Measurements from ENCODE around the gene FERMT2. TPM values are rescaled to one million over a fixed set of nuclear protein-coding genes. Genes with fewer than 3 reads are reported as not detected.
"Not testable (repeated sequence)": the region's sequence is repeated elsewhere in the genome, so short reads cannot be mapped to it uniquely, and the experiment has no call there.

Gene FERMT2
- total RNA-seq, 1 donor from 2014 or later: 324 TPM

GRCh38 chr14:52871606-52872005 lies 79.2 kb downstream of the FERMT2 start:
- Histone ChIP-seq H3K36me3 (ENCODE audit: insufficient read depth, low read length) (peaks cover 94% of the 10 kb centered on the region), H3K27ac (ENCODE audit: low read depth, low read length) (no peak overlapping the region), H2AFZ (ENCODE audit: low read depth, low read length) (no peak overlapping the region), H3K9me3 (ENCODE audit: insufficient read depth, low read depth, low read length) (no peaks in the 10 kb centered on the region), H4K20me1 (ENCODE audit: insufficient read depth, low read length) (no peaks in the 10 kb centered on the region), H3K27me3 (ENCODE audit: insufficient read depth, low read length) (no peaks in the 10 kb centered on the region), H3K4me1 (ENCODE audit: insufficient read depth, low read length) (peaks cover 7% of the 10 kb centered on the region), H3K4me2 (ENCODE audit: low read length) (no peak overlapping the region), H3K4me3 (ENCODE audit: insufficient read depth, low read depth, low read length) (no peak overlapping the region), H3K79me2 (ENCODE audit: insufficient read depth, low read length) (peaks cover 39% of the 10 kb centered on the region), H3K9ac (ENCODE audit: low read length) (no peak overlapping the region)
- Mint-ChIP-seq H3K9me3 (ENCODE audit: unreplicated experiment) (no peaks in the 10 kb centered on the region), H3K36me3 (ENCODE audit: low read depth, unreplicated experiment) (peaks cover 24% of the 10 kb centered on the region), H3K27ac (ENCODE audit: unreplicated experiment) (no peak overlapping the region), H3K4me3 (ENCODE audit: unreplicated experiment) (no peak overlapping the region), H3K27me3 (ENCODE audit: low read depth, unreplicated experiment) (no peaks in the 10 kb centered on the region), H3K4me1 (ENCODE audit: low read depth, unreplicated experiment) (peaks cover 42% of the 10 kb centered on the region)
- no peak for FAIRE-seq
- no peak for DNase-seq (ENCODE audit: low read depth)
- TF ChIP-seq EZH2 (IDR thresholded peaks at IDR 0.05; ENCODE audit: insufficient read depth, low read length): no peak
- no peak for TF ChIP-seq CTCF (IDR thresholded peaks at IDR 0.05; ENCODE audit: insufficient read depth, low read depth, low read length)

- Histone ChIP-seq H3K36me3 (ENCODE audit: insufficient read depth, low read length) (peaks cover 91% of the 10 kb centered on the region), H3K27me3 (ENCODE audit: insufficient read depth, low read length) (no peaks in the 10 kb centered on the region), H2AFZ (ENCODE audit: low read depth, low read length) (no peak overlapping the region), H3K4me2 (ENCODE audit: low read length) (no peak overlapping the region), H3K79me2 (ENCODE audit: insufficient read depth, low read length) (peaks cover 46% of the 10 kb centered on the region), H3K27ac (ENCODE audit: low read depth, low read length) (no peak overlapping the region), H4K20me1 (ENCODE audit: insufficient read depth, low read length) (peaks cover 5% of the 10 kb centered on the region), H3K4me3 (ENCODE audit: insufficient read depth, low read depth, low read length) (no peak overlapping the region), H3K4me1 (ENCODE audit: insufficient read depth, low read length) (peaks cover 3% of the 10 kb centered on the region), H3K9me3 (ENCODE audit: insufficient read depth, low read depth, low read length) (no peaks in the 10 kb centered on the region), H3K9ac (ENCODE audit: low read length) (no peak overlapping the region)
- no peak overlapping the region for H3K27ac Mint-ChIP-seq (ENCODE audit: unreplicated experiment)
- TF ChIP-seq CTCF (IDR thresholded peaks at IDR 0.05; ENCODE audit: insufficient read depth, low read depth, low read length) (no peak), EZH2 (IDR thresholded peaks at IDR 0.05; ENCODE audit: insufficient read depth, low read length) (no peak)
- FAIRE-seq: no peak
- DNase-seq (ENCODE audit: low read depth): no peak
- H3K36me3 Mint-ChIP-seq (ENCODE audit: low read depth, unreplicated experiment): peaks cover 29% of the 10 kb centered on the region
- H3K4me3 Mint-ChIP-seq (ENCODE audit: unreplicated experiment): no peak overlapping the region
- peaks cover 26% of the 10 kb centered on the region for H3K4me1 Mint-ChIP-seq (ENCODE audit: low read depth, unreplicated experiment)
- no peaks in the 10 kb centered on the region for H3K9me3 Mint-ChIP-seq (ENCODE audit: unreplicated experiment)
- no peaks in the 10 kb centered on the region for H3K27me3 Mint-ChIP-seq (ENCODE audit: low read depth, unreplicated experiment)
Measured at GRCh38 chr14:52868911-52869618, 81.8 kb downstream of the FERMT2 start.

GRCh38 chr14:52864893-52865292 lies 86.0 kb downstream of the FERMT2 start:
- H3K9ac ChIP-seq (ENCODE audit: low read length); DNase-seq (ENCODE audit: low read depth); H4K20me1 ChIP-seq (ENCODE audit: insufficient read depth, low read length); H3K27ac Mint-ChIP-seq (ENCODE audit: unreplicated experiment); H3K4me3 ChIP-seq (ENCODE audit: insufficient read depth, low read depth, low read length); H3K27me3 Mint-ChIP-seq (ENCODE audit: low read depth, unreplicated experiment); H3K27me3 ChIP-seq (ENCODE audit: insufficient read depth, low read length); FAIRE-seq; H3K9me3 ChIP-seq (ENCODE audit: insufficient read depth, low read depth, low read length); H3K4me3 Mint-ChIP-seq (ENCODE audit: unreplicated experiment); H3K4me2 ChIP-seq (ENCODE audit: low read length); H3K9me3 Mint-ChIP-seq (ENCODE audit: unreplicated experiment); H3K27ac ChIP-seq (ENCODE audit: low read depth, low read length); H2AFZ ChIP-seq (ENCODE audit: low read depth, low read length): not testable (repeated sequence)
- peaks cover 12% of the 10 kb centered on the region for H3K36me3 Mint-ChIP-seq (ENCODE audit: low read depth, unreplicated experiment)
- H3K36me3 ChIP-seq (ENCODE audit: insufficient read depth, low read length): peaks cover 65% of the 10 kb centered on the region
- peaks cover 48% of the 10 kb centered on the region for H3K79me2 ChIP-seq (ENCODE audit: insufficient read depth, low read length)
- H3K4me1 Mint-ChIP-seq (ENCODE audit: low read depth, unreplicated experiment): peaks cover 14% of the 10 kb centered on the region
- H3K4me1 ChIP-seq (ENCODE audit: insufficient read depth, low read length): peaks cover 12% of the 10 kb centered on the region
